GM21390 (cell line): Measurements from ENCODE around the gene SLC25A3.
"Not testable (repeated sequence)": the region's sequence is repeated elsewhere in the genome, so short reads cannot be mapped to it uniquely, and the experiment has no call there.

Experiments
- ATAC-seq: cut with Tn5 transposase; IDR thresholded peaks from one replicate; pipeline ENCODE4 v1.9.1; 2021; ENCODE audit not compliant: unreplicated experiment

SLC25A3 gene

DNA sequence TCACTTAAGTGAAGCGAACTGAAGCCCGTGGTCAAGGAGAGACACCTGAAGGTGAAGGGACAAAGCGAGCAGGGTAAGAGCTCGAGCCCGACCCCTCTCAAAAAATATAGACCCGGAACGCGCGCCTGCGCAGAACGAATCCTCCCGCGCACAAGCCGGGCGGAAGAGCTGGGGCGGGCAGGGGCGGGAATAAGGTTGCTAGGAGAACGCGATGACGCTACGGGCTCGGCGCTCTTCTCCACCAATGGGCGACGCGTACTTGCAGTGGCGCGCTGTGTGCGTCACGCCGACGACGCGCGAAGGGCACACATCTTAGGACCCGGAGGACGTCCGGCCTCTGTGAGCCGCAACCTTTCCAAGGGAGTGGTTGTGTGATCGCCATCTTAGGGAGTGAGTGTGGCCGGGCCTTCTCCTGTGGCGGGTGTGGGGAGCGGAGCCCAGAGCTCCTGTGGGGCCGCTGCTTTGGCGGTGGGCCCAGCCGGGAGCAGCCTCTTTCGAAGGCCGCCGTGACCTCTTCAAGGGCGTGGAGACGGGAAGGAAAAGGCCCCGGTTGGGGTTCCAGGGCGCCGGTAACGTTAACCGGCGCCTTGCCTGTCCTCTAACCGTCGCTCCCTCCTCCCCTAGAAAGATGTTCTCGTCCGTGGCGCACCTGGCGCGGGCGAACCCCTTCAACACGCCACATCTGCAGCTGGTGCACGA lies at the start of gene SLC25A3:
SLC25A3 (plus strand) TSS at position 336 of the 699 bp plus-strand sequence; CDS start at position 629, 293 bp downstream.
- ATAC-seq: peak; percentile 99

DNA sequence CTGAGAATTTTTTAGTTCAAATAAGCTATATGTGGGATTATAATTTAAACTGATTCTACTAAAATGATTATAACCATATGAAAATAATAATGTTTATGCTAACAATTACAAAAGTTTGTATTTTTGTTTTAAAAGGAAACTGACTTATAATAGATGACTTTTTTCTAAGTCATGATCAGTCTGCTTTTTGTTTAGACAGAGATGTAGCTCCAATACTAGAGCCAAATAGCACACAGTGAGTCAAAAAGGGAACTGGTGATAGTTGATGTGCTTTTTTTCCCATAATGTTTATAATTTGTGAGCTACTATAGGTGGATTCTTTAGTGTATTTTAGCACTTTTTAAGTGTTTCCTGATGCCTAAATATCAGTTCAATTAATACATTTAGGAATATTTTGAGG lies 49.8 kb upstream of the SLC25A3 start:
- ATAC-seq: no peak

DNA sequence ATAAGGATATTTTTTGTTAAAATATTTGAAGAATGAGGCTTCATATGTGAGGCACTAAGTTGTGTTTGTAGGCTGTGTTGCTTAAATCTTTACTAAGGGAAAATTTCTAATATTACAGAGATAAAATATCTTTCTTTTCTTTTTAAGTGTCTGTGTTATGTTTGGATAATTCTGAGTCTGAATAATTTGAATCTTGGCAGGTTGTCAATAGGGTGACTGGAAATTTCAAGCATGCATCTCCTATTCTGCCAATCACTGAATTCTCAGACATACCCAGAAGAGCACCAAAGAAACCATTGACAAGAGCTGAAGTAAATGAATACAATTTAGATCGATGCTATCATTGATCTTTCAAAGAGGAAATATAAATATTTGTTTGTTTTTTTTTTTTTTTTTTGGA lies 48.7 kb upstream of the SLC25A3 start:
- ATAC-seq: no peak

DNA sequence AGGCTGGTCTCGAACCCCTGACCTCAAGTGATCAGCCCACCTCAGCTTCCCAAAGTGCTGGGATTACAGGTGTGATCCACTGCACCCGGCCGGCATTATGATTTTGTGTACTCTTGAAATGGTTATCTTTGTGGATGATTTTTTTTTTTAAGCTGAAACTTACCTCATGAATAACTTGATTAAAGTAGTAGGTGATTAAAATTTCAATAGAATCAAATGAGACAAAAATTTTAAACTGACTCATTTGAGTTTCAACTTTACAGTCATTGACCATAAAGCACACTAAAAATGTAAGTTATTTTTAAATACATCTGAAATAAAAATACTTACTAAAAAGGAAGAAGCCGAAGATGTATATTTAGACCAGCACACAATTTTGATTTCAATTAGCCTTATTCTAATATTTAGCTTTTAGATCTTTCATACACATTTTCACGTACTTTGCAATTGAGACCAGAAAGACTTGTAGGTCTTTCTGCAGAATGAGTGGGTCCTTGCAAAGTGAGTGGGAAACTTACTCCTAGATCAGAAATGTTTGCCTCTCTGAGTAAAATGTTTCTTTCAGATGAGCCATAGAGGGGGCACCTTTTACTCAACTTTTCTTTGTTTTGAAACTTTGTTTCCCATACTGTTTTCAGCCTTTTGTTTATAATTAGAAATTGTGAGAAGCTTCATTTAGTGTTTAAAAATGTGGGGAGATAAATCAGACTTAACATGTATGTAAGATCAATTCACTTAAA lies 43.9 kb upstream of the SLC25A3 start:
- ATAC-seq: no peak

DNA sequence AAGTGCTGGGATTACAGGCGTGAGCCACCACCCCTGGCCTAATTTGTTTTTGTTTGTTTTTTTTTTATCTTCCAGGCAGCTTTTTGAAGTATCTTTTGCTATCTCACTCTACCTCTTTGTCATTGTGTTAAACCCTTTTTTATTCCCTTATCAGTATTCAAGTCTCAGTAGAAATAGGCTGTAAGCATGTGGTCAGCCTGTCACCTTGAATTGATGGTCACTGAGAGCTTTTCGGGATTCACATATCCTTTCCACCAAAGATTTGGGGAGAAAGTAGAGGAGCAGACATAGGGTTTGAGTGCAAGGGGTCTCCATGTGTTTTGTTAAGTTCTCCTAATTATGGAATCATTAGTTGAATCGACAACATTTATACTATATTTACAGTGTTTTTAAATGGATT lies 41.7 kb upstream of the SLC25A3 start:
- no peak for ATAC-seq

DNA sequence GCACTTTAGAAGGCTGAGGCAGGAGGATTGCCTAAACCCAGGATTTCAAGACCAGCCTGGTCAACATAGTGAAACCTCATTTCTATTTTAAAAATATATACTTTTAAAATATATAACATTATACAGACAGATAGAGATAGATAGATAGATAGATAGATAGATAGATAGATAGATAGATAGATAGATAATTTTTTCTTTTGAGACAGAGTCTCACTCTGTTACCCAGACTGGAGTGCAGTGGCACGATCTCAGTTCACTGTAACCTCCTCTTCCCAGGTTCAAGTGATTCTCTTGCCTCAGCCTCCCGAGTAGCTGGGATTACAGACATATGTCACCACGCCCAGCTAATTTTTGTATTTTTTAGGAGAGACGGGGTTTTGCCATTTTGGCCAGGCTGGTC lies 35.4 kb upstream of the SLC25A3 start:
- ATAC-seq: not testable (repeated sequence)

DNA sequence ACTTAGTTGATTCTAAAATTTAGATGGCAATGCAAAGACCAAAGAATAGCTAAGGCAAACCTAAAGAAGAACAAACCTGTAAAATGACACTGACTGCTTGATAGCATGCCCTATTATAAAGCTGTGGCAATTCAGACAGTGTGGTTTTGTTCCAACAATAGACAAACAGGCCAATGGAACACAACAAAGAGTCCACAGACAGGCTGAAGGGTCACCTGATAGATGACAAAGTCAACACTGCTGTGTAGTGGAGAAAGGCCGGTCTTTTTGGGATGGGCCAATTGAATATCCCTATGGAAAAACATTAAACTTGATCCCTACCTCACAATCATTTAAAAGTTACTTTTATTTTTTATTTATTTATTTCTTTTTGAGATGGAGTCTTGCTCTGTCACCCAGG lies 33.8 kb upstream of the SLC25A3 start:
- ATAC-seq: no peak

DNA sequence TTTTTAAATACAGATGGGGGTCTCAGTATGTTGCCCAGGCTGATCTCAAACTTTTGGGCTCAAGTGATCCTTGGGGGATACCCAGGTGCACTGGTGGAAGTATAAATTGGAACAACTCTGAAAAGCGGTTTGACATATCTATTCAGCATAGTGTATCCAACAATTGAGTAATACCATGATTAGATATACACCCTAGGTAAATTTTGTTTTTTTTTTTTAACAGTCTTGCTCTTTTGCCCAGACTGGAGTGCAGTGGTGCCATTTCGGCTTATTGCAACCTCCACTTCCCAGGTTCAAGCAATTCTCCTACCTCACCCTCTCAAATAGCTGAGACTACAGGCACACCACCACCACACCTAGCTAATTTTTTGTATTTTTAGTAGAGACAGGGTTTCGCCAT lies 31.6 kb upstream of the SLC25A3 start:
- ATAC-seq: no peak

DNA sequence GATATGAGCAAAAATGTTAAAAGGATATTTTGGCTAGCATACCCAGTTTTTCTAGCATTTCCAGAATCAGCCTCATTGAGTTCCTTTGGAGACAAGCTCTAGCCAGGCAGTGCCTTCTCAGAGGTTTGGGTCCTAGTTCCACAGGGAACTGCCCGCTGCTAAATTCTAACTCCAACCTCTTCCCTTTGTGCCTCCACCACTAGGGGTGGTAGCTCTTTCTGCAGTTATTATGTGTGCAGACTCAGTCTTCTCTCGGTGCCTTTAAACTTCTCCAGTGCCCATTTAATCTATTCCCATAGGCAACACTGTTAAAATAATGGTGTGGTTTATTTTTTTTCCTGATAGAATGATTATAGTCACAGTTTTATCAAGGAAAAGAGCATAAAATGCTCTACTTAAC lies 21.5 kb upstream of the SLC25A3 start:
- no peak for ATAC-seq

DNA sequence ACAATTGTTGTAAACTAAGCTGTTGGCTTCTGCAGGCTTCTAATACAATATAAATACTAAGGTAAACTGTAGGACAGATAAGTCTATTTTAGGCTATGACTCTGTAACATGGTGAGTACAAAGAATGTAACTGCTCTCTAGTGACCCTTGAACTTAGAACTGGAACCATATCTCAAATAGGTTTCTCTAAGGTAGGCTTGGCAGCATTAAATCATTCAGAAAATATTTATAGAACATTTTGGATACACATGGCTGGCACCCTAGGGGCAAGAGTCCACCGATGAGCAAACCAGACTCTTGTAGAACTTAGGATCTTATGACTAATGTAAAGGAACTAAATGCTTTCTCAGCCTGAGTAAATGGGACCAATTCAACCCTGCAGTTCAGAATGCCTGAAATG lies 19.4 kb upstream of the SLC25A3 start:
- no peak for ATAC-seq

DNA sequence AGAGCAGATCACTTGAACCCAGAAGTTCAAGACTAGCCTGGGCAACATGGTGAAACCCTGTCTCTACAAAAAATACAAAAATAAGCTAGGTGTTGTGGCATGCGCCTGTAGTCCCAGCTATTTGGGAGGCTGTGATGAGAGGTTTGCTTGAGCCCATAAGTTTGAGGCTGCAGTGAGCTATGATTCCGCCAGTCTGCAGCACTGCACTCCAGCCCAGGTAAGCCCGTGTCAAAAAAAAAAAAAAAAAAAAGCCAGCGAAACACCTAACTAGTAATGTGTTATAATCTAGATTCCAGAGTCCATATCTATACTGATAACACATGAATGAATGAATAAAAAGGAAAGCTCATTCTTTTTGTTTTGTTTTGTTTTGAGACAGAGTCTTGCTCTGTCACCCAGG lies 18.5 kb upstream of the SLC25A3 start:
- no peak for ATAC-seq

DNA sequence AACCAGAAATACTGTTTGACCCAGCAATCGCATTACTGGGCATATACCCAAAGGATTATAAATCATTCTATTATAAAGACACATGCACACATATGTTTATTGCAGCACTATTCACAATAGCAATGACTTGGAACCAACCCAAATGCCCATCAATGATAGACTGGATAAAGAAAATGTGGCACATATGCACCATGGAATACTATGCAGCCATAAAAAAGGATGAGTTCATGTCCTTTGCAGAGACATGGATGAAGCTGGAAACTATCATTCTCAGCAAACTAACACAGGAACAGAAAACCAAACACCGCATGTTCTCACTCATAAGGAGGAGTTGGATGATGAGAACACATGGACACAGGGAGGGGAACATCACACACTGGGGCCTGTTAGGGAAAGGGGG lies 16.7 kb upstream of the SLC25A3 start:
- not testable (repeated sequence) for ATAC-seq

DNA sequence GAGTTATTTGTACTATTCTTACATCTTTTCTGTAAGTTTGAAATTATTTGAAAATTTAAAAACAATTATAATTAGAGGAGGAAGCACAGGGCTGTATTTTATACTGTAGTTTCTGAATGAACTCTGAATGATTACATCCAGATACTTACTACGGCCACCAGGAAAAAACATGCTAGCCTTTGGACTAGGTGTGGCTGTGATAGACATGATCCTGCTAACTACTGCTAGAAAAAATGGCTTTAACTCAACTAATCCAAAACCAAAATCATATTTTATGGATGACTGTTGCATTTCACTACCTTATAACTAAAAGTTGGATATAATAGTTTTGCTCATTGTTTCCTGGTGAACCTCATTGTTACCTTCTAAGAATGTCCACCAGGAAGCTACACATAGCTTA lies 15.1 kb upstream of the SLC25A3 start:
- no peak for ATAC-seq

DNA sequence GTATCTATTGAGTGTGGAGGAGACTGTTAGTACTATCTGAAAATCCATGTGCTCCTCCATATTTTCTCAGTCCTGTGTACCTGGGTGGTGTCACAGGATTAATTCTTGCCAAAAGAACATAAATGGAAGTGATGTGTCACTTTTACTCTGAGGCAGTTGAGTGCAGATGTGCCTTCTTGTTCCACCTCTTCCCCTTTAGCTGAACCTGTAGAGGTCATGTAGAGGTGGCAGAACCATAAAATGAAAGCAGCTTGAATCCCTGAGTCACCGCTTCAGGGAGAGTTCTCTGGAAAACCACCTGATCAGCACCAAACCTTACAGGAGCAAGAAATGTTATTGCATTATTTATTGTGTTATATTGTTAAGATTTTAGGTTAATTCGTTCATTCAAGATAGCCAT lies 14.7 kb upstream of the SLC25A3 start:
- no peak for ATAC-seq

DNA sequence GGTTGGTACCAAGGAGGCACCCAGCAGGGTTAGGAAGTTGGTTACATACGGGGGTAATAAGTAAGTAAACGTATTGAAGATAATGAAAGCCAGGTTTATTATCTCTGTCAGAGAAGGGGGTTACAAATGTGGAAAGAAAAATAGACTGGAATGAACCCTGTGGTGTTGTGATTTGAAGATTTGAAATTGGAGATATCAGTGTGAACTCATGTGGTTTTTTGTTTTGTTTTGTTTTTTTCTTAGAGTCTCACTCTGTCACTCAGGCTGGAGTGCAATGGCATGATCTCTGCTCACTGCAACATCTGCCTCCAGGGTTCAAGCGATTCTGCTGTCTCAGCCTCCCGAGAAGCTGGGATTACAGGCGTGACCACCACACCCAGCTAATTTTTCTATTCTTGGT lies 14.1 kb upstream of the SLC25A3 start:
- ATAC-seq: no peak

DNA sequence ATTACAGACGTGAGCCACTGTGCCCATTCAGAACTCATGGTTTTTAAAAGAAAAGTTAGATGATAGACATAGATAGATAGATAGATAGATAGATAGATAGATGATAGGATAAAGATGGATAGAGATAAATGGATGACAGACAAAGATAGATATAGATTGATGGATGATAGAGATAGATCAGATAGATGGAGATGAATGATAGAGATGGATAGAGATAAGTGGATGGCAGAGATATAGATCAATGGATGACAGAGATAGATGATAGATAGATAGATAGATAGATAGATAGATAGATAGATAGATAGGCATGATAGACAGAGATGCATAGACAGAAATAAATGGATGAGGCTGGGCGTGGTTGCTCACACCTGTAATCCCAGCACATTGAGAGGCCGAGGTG lies 13.7 kb upstream of the SLC25A3 start:
- no peak for ATAC-seq

DNA sequence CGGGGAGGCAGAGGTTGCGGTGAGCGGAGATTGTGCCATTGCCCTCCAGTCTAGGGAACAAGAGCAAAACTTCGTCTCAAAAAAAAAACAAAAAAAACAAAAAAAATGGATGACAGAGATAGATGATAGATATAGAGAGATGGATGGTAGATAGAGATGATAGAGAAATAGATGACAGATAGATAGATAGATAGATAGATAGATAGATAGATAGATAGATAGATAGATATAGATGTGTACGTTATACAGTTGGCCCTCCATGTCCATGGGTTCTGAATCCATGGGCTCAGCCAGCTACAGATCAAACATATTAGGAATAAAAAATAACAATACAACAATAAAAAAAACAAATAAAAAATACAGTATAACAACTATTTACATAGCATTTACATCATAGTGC lies 12.8 kb upstream of the SLC25A3 start:
- ATAC-seq: no peak

DNA sequence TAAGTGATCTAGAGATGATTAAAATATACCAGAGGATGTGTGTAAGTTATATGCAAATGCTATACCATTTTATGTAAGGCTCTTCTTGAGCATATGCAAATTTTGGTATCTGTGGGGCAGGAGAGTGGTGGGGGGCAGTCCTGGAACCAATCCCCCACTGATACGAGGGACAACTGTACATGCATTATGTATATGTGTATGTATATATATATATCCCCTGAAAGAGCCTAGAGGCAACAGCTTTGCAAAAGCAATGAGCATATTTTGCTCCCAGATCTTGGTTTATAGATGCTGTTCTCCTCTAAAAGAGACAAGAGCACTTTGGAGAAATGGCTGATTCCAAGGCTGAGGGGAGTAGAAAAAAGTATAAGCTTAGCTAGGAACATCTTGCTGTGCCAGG lies 12.4 kb upstream of the SLC25A3 start:
- ATAC-seq: no peak

DNA sequence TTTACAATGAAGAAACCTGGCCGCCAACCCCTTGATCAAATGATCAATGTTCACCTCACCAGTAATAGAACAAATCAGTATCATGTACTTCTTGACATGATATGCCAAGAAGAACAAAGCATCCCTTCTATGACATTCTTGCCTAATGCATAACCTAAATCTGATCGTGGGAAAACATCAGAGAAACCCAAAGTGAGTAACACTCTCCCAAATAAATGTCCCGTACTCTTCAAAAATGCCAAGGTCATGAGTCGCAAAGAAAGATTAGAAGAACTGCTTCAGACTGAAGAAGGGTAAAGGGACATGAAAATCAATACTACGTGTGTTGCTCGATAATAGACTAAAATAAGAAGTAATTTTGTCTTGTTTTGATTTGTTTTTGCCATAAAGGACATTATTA lies 11.4 kb upstream of the SLC25A3 start:
- no peak for ATAC-seq

DNA sequence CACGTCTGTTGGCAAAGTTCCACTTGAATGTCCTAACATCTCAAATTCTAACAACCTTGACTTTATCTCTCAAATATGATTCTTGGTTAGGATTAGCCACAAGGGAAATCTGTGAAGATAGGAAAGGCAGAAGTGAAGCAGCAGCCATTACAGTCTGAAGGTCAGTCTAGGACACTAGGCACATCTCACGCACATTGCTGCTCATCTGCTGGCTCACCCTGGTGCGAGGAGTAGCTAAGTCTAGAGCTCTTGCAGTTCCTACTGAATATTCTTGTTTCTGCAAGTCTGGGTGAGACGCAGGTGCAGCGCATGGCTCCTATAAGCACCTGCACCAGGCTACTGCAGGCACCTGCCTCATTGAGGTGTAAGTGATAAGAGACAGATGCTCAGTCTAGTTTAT lies 6.4 kb upstream of the SLC25A3 start:
- no peak for ATAC-seq

DNA sequence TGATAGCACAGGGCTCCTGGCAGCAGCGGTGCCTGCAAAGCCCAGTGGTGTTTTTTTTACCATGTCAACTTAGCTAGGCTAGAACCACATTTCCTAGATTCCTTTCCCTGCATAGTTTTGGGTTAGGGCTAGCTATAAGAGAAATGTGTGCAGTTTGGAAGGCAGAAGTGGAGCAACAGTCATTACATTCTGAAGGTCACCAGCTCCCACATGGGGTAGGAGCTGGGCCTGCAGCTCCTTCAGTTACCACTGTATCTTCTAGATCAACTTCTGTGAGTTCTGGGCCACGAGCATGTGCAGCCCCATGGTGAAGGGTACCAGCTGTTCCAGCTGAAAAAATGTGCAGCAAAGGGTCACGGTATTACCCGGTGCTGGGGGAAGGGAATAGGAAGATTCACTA lies 2.3 kb upstream of the SLC25A3 start:
- ATAC-seq: no peak

DNA sequence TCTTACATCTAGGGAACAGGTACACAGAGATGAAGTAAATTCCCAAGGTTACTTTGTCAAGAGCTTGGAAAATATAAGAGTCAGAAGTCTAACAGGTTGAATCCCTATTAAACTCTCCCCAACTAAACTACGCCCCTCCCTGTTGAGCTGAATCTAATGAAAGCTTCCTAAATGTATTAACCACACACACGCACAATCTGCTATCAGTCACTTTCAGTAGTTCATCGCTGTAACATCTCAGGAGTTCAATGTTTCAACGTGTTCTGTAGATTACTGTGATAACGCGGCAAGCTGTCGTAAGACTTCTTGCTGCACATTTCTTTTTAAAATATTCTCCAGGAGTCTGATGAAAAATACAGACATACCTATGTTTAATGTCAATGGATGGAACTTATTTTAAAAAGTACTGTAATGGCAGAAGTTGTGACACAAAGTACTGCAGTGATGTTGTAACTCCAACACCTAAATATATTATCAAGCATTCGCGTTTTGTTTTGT lies 612 bp upstream of the SLC25A3 start:
- ATAC-seq: no peak
